GM19099 (cell line): ENCODE data around the gene SAMD9.

Experiments used
- POLR2A ChIP-seq: IDR thresholded peaks from 3 replicates; pipeline ENCODE4 v1.6.1; 2011; ENCODE audit warnings: low read depth; ENCODE audit not compliant: insufficient read length; ENCODE audit errors: extremely low read depth

Gene SAMD9

DNA sequence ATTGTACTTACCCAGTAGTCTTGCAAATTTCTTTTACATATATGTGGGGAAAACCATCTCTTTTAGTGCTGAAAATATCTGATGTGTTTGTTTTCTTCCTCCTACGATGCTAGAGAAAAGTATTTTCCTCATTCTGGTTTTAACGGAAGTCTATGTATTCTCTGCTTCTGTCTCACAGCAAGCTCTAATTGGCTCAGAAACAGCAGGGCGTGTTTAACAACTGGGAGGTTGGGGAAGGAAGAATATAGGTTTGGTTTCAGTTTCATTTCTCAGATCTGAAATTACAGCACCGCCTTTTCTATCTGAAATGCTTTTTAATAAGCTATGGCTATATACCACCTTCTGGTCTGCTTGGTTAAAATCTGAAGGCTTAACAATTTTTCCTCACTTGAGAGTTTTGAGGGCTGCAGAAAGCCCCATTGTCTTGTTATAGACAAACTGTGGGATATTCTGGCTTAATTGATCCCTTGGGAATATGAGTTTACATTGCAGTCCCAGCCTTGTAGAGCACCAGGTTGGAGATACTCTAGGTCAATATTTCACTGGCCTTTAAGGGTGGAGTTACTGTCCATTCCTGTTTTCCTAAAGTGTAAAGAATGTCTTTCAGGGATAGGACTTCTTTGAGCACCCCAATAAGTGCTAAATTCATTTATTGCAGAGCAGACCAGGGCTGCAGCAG lies at the start of gene SAMD9:
SAMD9 (minus strand) TSS at position 128 of the 679 bp plus-strand sequence. CDS start 11,882 bp downstream, outside the sequence.
- TF ChIP-seq POLR2A: peak; percentile 51

- TF ChIP-seq POLR2A: no peak
These were observed 47.7 kb upstream of the SAMD9 start for GRCh38 chr7:93165447-93165846.

GRCh38 chr7:93164766-93165165 lies 47.0 kb upstream of the SAMD9 start:
- TF ChIP-seq POLR2A: no peak

- TF ChIP-seq POLR2A: no peak
These were observed 43.5 kb upstream of the SAMD9 start for GRCh38 chr7:93161181-93161762.

- TF ChIP-seq POLR2A: no peak
These were observed 42.6 kb upstream of the SAMD9 start for GRCh38 chr7:93160410-93160809.

DNA sequence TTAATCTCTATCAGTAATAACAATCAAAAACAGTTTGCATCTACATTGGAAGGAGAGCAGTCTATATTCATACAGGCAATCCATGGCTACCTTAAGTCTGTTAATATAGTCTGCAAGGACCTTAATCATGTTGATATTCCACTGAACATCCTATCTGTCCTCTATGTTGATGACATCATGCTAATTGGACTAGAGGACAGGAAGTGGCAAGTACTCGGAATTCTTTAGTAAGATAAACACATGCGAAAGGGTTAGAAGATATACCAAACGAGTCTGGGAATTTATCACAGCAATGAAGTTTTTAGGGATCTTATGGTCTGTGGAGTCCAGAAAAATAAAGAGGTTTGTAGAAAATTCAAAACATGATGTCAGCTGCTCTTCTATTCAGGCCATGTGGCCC lies 41.7 kb upstream of the SAMD9 start:
- TF ChIP-seq POLR2A: no peak

- no peak for TF ChIP-seq POLR2A
These were observed 39.1 kb upstream of the SAMD9 start for GRCh38 chr7:93156884-93157283.

DNA sequence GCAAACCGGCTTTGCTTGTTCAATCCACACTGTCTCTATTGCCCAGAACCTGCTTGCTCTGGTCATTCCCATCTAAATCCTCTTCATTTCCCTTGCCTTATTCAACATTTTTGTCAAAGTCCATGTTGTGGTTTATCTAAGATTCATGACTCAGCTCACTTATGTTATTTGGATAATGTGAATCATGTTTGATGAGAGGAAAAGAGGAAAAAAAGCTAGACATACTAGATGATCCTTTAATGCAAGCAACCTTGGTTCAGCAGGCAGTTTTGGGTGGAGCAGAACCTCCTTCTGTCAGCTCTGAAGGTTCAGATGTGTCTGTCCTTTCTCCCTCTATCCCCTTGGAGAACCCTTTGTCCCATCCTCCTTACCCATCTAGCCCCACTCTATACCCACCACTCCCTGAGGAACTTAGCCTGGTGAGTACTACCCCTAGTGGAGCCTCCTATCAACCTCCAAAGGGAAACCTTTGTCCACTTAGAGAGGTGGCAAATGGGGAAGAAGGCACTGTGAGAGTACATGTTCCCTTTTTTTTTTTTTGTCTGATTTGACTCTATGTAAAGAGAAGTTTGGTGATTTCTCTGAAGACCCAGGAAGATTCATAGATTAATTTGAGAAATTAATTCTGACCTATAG lies 32.5 kb upstream of the SAMD9 start:
- TF ChIP-seq POLR2A: no peak

- TF ChIP-seq POLR2A: no peak
These were observed 30.9 kb upstream of the SAMD9 start for GRCh38 chr7:93148727-93149126.

DNA sequence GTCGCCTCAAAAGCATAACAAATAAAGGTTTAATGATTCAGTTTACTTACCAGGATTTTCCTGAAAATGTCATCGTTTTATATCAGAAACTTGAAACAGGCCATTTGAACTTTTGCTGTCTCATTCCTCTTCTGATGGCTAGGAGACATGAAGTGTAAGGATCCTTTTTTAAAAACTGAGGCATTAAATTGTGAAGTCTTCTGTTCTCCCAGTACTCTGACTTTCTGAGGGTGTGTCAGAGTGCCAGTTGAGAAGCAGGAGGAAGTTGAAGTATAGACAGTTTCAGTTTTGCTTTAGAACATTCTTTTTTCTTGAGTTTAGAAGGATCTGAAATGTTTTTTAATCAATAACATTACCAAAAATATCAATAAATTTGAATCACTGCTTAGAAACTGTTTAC lies 30.4 kb upstream of the SAMD9 start, which contains the start of gene SAMD9L:
SAMD9L (minus strand) TSS at position 242 of the 400 bp plus-strand sequence. CDS start 12,414 bp downstream, outside the sequence.
- no peak for TF ChIP-seq POLR2A

DNA sequence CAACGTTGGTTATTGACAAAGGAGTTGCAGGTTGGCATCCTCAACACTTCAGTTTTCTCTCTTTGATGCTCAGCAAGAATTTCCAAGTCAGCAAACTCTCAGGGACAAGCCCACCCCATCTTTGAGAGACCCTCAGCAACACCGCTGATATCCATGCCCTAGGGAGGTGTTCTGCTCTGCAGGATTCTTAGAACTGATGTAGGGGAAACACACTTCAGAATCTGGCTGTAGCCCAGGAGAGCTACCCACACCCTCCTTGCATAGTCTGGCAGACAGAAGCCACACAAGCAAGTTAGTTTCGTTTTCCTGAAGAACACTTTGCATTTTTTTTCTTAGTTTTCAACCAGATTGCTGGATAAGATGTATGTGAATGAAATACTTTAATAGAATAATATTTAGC lies 29.6 kb upstream of the SAMD9 start:
- peak; percentile 52 for TF ChIP-seq POLR2A

GRCh38 chr7:93146472-93147141 lies 28.8 kb upstream of the SAMD9 start:
- peak; percentile 32 for TF ChIP-seq POLR2A

- TF ChIP-seq POLR2A: no peak
These were observed 28.3 kb upstream of the SAMD9 start for GRCh38 chr7:93146036-93146435.

- TF ChIP-seq POLR2A: no peak
These were observed 27.6 kb upstream of the SAMD9 start for GRCh38 chr7:93145354-93145753.

- TF ChIP-seq POLR2A: no peak
These were observed 24.3 kb upstream of the SAMD9 start for GRCh38 chr7:93142127-93142526.

GRCh38 chr7:93140582-93141191 lies 22.9 kb upstream of the SAMD9 start:
- TF ChIP-seq POLR2A: no peak

GRCh38 chr7:93138576-93138975 lies 20.8 kb upstream of the SAMD9 start:
- no peak for TF ChIP-seq POLR2A
